DND-41 (cell line): ENCODE data around the gene GPR146.
"Not testable (repeated sequence)": the region's sequence is repeated elsewhere in the genome, so short reads cannot be mapped to it uniquely, and the experiment has no call there.

Experiments used
- ATAC-seq: fragments of 200-7000 bp; cut with Tn5 transposase; 3 replicates; pipeline ENCODE4 v1.9.1; 2021; ENCODE audit warnings: low read depth; ENCODE audit not compliant: insufficient read depth
- DNase-seq: peaks from one replicate; pipeline ENCODE4 v3.0.0-alpha.2; 2020
- H2AFZ ChIP-seq: 2 replicates; pipeline ENCODE4 v1.6.0; 2012; ENCODE audit warnings: low read depth, low read length
- H3K27ac ChIP-seq: 2 replicates; pipeline ENCODE4 v1.5.1; 2012; ENCODE audit warnings: low read length, inconsistent platforms
- H3K27me3 ChIP-seq: fragments of 200-600 bp; sonication (generic); 2 replicates; pipeline ENCODE4 v1.6.0; 2012; ENCODE audit warnings: low read length, mild to moderate bottlenecking, inconsistent platforms; ENCODE audit not compliant: insufficient read depth, poor library complexity
- H3K36me3 ChIP-seq: 2 replicates; pipeline ENCODE4 v1.5.1; 2012; ENCODE audit warnings: low read length, inconsistent platforms; ENCODE audit not compliant: insufficient read depth
- H3K4me1 ChIP-seq: 2 replicates; pipeline ENCODE4 v1.5.1; 2012; ENCODE audit warnings: mild to moderate bottlenecking, low read length; ENCODE audit not compliant: insufficient read depth
- H3K4me2 ChIP-seq: 2 replicates; pipeline ENCODE4 v1.6.0; 2012; ENCODE audit warnings: mild to moderate bottlenecking, moderate library complexity, low read length, inconsistent platforms; ENCODE audit not compliant: insufficient read depth
- H3K4me3 ChIP-seq, 2 experiments: fragments of 200-600 bp in 1 of 2; shearing (Covaris generic) in 1 of 2; 2 replicates each; pipeline ENCODE4 v1.5.1; 2012 to 2016; ENCODE audit warnings: inconsistent platforms in 2 of 2, low read length in 2 of 2, mild to moderate bottlenecking in 2 of 2, low read depth in 1 of 2, moderate library complexity in 1 of 2
- H3K79me2 ChIP-seq: 2 replicates; pipeline ENCODE4 v1.6.0; 2012; ENCODE audit warnings: low read length, inconsistent platforms; ENCODE audit not compliant: insufficient read depth
- H3K9ac ChIP-seq: 2 replicates; pipeline ENCODE4 v1.6.0; 2012; ENCODE audit warnings: low read depth, mild to moderate bottlenecking, inconsistent platforms, low read length, moderate library complexity
- H3K9me3 ChIP-seq: 2 replicates; pipeline ENCODE4 v1.5.1; 2012; ENCODE audit warnings: low read length, moderate library complexity, mild to moderate bottlenecking, inconsistent platforms; ENCODE audit not compliant: insufficient read depth, severe bottlenecking
- H4K20me1 ChIP-seq: 2 replicates; pipeline ENCODE4 v1.6.0; 2012; ENCODE audit warnings: low read length; ENCODE audit not compliant: insufficient read depth
- EZH2 ChIP-seq: IDR thresholded peaks from 3 replicates; pipeline ENCODE4 v1.6.1; 2012; ENCODE audit warnings: borderline replicate concordance, low read depth, mild to moderate bottlenecking, moderate library complexity, low read length, inconsistent platforms; ENCODE audit not compliant: severe bottlenecking
- TF ChIP-seq, protein P1 (sequence below): IDR thresholded peaks from 2 replicates; pipeline ENCODE4 v1.5.1; 2012; ENCODE audit warnings: borderline replicate concordance, low read length, moderate library complexity, mild to moderate bottlenecking; ENCODE audit not compliant: poor library complexity, severe bottlenecking; ENCODE audit errors: extremely low read depth

Gene GPR146

DNA sequence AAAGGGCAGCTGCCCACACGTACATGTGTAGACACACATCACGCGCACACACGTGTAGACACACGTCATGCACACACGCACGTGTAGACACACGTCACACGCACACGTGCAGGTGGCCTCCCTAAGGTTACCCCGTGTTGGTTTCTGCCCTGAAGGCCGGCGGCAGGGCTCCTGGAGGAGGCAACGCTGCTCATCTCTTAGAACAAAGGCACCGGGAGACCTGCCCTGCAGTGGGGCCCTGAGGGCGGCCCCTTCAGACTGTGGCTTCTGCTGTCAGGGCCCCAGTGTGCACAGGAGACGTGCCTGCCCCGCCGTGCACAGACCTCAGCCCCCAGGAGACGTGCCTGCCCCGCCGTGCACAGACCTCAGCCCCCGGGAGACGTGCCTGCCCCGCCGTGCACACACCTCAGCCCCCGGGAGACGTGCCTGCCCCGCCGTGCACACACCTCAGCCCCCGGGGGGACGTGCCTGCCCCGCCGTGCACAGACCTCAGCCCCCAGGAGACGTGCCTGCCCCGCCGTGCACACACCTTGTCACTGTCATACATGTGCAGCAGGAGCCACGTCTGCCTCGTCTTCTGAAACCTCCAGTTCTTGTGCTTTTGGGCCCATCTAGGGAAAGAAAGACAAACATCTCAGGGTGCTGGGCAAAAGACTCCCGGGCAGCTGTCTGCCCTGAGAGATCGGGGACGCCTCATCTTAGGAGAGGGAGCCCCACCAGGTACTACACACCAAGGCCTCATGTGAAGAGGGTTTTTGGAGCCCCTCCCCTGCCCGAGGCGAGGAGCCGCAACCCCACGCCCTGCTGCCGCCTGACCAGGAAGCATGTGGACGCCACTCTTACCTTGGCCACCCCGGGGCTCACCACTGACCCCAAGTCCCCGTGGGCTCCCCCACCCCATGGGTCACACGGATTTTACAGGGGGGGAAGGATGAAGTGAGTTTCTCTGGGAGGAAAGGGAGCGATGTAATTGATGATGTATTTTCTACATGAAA is 44.1 kb upstream of the GPR146 start:
- no peak overlapping the region for H3K9ac ChIP-seq
- no peak overlapping the region for H3K4me2 ChIP-seq
- no peaks in the 10 kb centered on the region for H3K27me3 ChIP-seq
- H3K4me1 ChIP-seq = no peaks in the 10 kb centered on the region
- no peak overlapping the region for H2AFZ ChIP-seq
- no peaks in the 10 kb centered on the region for H3K79me2 ChIP-seq
- no peaks in the 10 kb centered on the region; the same call in 1 of the 2 replicates for H4K20me1 ChIP-seq
- TF ChIP-seq, protein P1, sequence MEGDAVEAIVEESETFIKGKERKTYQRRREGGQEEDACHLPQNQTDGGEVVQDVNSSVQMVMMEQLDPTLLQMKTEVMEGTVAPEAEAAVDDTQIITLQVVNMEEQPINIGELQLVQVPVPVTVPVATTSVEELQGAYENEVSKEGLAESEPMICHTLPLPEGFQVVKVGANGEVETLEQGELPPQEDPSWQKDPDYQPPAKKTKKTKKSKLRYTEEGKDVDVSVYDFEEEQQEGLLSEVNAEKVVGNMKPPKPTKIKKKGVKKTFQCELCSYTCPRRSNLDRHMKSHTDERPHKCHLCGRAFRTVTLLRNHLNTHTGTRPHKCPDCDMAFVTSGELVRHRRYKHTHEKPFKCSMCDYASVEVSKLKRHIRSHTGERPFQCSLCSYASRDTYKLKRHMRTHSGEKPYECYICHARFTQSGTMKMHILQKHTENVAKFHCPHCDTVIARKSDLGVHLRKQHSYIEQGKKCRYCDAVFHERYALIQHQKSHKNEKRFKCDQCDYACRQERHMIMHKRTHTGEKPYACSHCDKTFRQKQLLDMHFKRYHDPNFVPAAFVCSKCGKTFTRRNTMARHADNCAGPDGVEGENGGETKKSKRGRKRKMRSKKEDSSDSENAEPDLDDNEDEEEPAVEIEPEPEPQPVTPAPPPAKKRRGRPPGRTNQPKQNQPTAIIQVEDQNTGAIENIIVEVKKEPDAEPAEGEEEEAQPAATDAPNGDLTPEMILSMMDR = no peak
- TF ChIP-seq EZH2 = no peak
- no peak overlapping the region for H3K4me3 ChIP-seq
- no peaks in the 10 kb centered on the region for H3K9me3 ChIP-seq
- DNase-seq (no peak), ATAC-seq (0 out of 3 replicates have a peak, but pooled peaks have one; percentile 27)
- no peaks in the 10 kb centered on the region for H3K36me3 ChIP-seq
- no peak overlapping the region for H3K27ac ChIP-seq

DNA sequence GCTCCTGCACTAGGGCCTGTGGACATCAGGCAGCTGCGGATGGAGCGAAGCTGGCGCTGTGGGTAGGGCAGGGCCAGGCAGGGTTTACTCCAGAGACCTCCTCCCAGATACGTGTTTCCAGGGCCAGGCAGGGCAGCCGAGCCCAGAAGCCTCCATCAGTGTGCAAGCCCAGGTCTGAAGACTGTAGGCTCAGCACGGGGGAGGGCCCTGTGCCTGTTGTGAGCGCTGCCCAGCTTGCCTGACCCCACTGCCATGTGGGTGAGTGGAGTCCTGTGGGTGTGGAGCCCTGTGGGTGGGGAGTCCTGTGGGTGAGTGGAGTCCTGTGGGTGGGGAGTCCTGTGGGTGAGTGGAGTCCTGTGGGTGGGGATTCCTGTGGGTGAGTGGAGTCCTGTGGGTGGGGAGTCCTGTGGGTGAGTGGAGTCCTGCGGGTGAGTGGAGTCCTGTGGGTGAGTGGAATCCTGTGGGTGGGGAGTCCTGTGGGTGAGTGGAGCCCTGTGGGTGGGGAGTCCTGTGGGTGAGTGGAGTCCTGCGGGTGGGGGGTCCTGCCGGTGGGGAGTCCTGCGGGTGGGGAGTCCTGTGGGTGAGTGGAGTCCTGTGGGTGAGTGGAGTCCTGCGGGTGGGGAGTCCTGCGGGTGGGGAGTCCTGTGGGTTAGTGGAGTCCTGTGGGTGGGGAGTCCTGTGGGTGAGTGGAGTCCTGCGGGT is 43.1 kb upstream of the GPR146 start:
- H3K79me2 ChIP-seq, H3K9ac ChIP-seq, H3K27me3 ChIP-seq, H3K4me2 ChIP-seq, H3K9me3 ChIP-seq, H3K27ac ChIP-seq, H3K4me3 ChIP-seq, H3K4me1 ChIP-seq, DNase-seq, H2AFZ ChIP-seq, H3K36me3 ChIP-seq, H4K20me1 ChIP-seq: not testable (repeated sequence)
- peak; percentile 74 for ATAC-seq

DNA sequence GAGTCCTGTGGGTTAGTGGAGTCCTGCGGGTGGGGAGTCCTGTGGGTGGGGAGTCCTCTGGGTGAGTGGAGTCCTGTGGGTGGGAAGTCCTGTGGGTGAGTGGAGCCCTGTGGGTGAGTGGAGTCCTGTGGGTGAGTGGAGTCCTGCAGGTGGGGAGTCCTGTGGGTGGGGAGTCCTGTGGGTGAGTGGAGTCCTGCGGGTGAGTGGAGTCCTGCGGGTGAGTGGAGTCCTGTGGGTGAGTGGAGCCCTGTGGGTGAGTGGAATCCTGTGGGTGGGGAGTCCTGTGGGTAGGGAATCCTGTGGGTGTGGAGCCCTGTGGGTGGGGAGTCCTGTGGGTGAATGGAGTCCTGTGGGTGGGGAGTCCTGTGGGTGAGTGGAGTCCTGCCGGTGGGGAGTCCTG is 42.3 kb upstream of the GPR146 start:
- not testable (repeated sequence) for H3K27ac ChIP-seq, H3K36me3 ChIP-seq, H3K79me2 ChIP-seq, H3K4me3 ChIP-seq, H3K9me3 ChIP-seq, H2AFZ ChIP-seq, H3K4me1 ChIP-seq, H3K4me2 ChIP-seq, DNase-seq, H3K27me3 ChIP-seq, ATAC-seq, H3K9ac ChIP-seq, H4K20me1 ChIP-seq

DNA sequence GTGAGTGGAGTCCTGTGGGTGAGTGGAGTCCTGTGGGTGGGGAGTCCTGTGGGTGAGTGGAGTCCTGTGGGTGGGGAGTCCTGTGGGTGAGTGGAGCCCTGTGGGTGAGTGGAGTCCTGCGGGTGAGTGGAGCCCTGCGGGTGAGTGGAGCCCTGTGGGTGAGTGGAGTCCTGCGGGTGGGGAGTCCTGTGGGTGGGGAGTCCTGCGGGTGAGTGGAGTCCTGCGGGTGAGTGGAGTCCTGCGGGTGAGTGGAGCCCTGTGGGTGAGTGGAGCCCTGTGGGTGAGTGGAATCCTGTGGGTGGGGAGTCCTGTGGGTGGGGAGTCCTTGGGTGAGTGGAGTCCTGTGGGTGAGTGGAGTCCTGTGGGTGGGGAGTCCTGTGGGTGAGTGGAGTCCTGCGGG is 41.9 kb upstream of the GPR146 start:
- not testable (repeated sequence) for H3K9ac ChIP-seq, H3K4me1 ChIP-seq, H3K27ac ChIP-seq, H3K4me2 ChIP-seq, H3K36me3 ChIP-seq, H4K20me1 ChIP-seq, H3K4me3 ChIP-seq, H3K79me2 ChIP-seq, H3K9me3 ChIP-seq, H2AFZ ChIP-seq, ATAC-seq, H3K27me3 ChIP-seq, DNase-seq
